Keratinocyte (primary cell): Measurements from ENCODE around the gene BORCS5. TPM values are rescaled to one million over a fixed set of nuclear protein-coding genes. Genes with fewer than 3 reads are reported as not detected.

Experiments used
- DNase-seq: peaks from one replicate; pipeline ENCODE4 v3.0.0-alpha.2; 2011; ENCODE audit warnings: low read depth, missing footprints, low spot score
- FAIRE-seq: peaks from 2 replicates; lab custom pipeline; 2011; peaks lifted over from hg19 to GRCh38; lab: Jason Lieb, UNC
- H2AFZ ChIP-seq: 2 replicates; pipeline ENCODE4 v1.6.0; 2012; ENCODE audit warnings: low read length, control low read depth, inconsistent platforms; ENCODE audit not compliant: control insufficient read depth
- H3K27ac ChIP-seq: 2 replicates; pipeline ENCODE4 v1.5.1; 2011; ENCODE audit warnings: low read length; ENCODE audit not compliant: control insufficient read depth, insufficient read depth
- H3K27me3 ChIP-seq: 3 replicates; pipeline ENCODE4 v1.6.0; 2011; ENCODE audit warnings: low read length; ENCODE audit not compliant: control insufficient read depth, insufficient read depth; ENCODE audit errors: extremely low read depth
- H3K36me3 ChIP-seq, 2 experiments: 2 replicates in 1 of 2; 3 replicates in 1 of 2; pipeline ENCODE4 v1.5.1; 2011; ENCODE audit warnings: low read length in 2 of 2, mild to moderate bottlenecking in 1 of 2; ENCODE audit not compliant: control insufficient read depth in 2 of 2, insufficient read depth in 2 of 2; ENCODE audit errors: extremely low read depth in 1 of 2
- H3K4me1 ChIP-seq: 3 replicates; pipeline ENCODE4 v1.5.1; 2011; ENCODE audit warnings: low read length; ENCODE audit not compliant: control insufficient read depth, insufficient read depth; ENCODE audit errors: extremely low read depth
- H3K4me2 ChIP-seq: 3 replicates; pipeline ENCODE4 v1.6.0; 2011; ENCODE audit warnings: low read depth, low read length; ENCODE audit not compliant: control insufficient read depth, insufficient read depth; ENCODE audit errors: extremely low read depth
- H3K4me3 ChIP-seq, 3 experiments: fragments of 200-600 bp in 1 of 3; sonication (generic) in 1 of 3; 2 replicates in 2 of 3; 3 replicates in 1 of 3; pipeline ENCODE4 v1.5.1; 2011 to 2016; ENCODE audit warnings: low read length in 3 of 3, mild to moderate bottlenecking in 3 of 3, control low read depth in 2 of 3, inconsistent platforms in 1 of 3, low read depth in 1 of 3, mixed read lengths in 1 of 3, mixed run types in 1 of 3, moderate library complexity in 1 of 3; ENCODE audit not compliant: control insufficient read depth in 2 of 3, insufficient read depth in 2 of 3; ENCODE audit errors: extremely low read depth in 1 of 3
- H3K79me2 ChIP-seq: 2 replicates; pipeline ENCODE4 v1.6.0; 2012; ENCODE audit warnings: low read length; ENCODE audit not compliant: control insufficient read depth, insufficient read depth
- H3K9ac ChIP-seq: 3 replicates; pipeline ENCODE4 v1.6.0; 2011; ENCODE audit warnings: low read length; ENCODE audit not compliant: control insufficient read depth, insufficient read depth; ENCODE audit errors: extremely low read depth
- H3K9me1 ChIP-seq: 3 replicates; pipeline ENCODE4 v1.6.0; 2011; ENCODE audit warnings: low read length; ENCODE audit not compliant: control insufficient read depth, insufficient read depth; ENCODE audit errors: extremely low read depth
- H3K9me3 ChIP-seq: 2 replicates; pipeline ENCODE4 v1.5.1; 2012; ENCODE audit warnings: low read depth, low read length; ENCODE audit not compliant: control insufficient read depth
- H4K20me1 ChIP-seq: 3 replicates; pipeline ENCODE4 v1.6.0; 2011; ENCODE audit warnings: low read length; ENCODE audit not compliant: control insufficient read depth, insufficient read depth; ENCODE audit errors: extremely low read depth
- CTCF ChIP-seq, 3 experiments: IDR thresholded peaks in 1 of 3; conservative IDR thresholded peaks in 1 of 3; optimal IDR thresholded peaks in 1 of 3; 2 replicates in 2 of 3; 3 replicates in 1 of 3; pipeline versions ENCODE3 to v1.5.1; 2011; ENCODE audit warnings: low read length in 3 of 3, mild to moderate bottlenecking in 3 of 3, moderate library complexity in 2 of 3, control low read depth in 1 of 3, inconsistent platforms in 1 of 3; ENCODE audit not compliant: insufficient read depth in 2 of 3; ENCODE audit errors: extremely low read depth in 1 of 3
- EZH2 ChIP-seq: IDR thresholded peaks from one replicate; pipeline ENCODE4 v1.6.1; 2012; ENCODE audit warnings: inconsistent platforms, mild to moderate bottlenecking, low read length, moderate library complexity
- dilution Hi-C: fragments of 300-500 bp; cut with MboI; formaldehyde crosslinking; loops from one replicate; pipeline ENCODE4 v1.7.0; 2020; ENCODE audit warnings: low sequenced_read_pairs; ENCODE audit not compliant: extremely low pct_ligation_motif_present
- polyA plus RNA-seq, 5 experiments: library from polyadenylated mRNA; depleted of rRNA in 3 of 5; stranded (reverse) in 3 of 5; stranded (forward) in 1 of 5; unstranded in 1 of 5; fragments of >200 nt; gene quantifications; 1 replicate in 1 of 5; 2 replicates in 3 of 5; 3 replicates in 1 of 5; pipeline versions ENCODE4 v1.2.1 to v1.2.3, GENCODE V29; 2011 to 2012; ENCODE audit warnings: missing spikeins in 2 of 5, low read depth in 1 of 5, low replicate concordance in 1 of 5

BORCS5 gene
- polyA plus RNA-seq, 1 donor (not counting 4 experiments of a cell fraction or from before 2014, with no cell fraction given) = 5.4 TPM

- Histone ChIP-seq H3K4me2 (no peak overlapping the region), H3K4me1 (peaks cover 3% of the 10 kb centered on the region)
These were observed 46.7 kb downstream of the BORCS5 start for GRCh38 chr12:12403264-12404248.

GRCh38 chr12:12404297-12404696 lies 47.4 kb downstream of the BORCS5 start:
- H3K79me2 ChIP-seq = no peaks in the 10 kb centered on the region
- DNase-seq = no peak
- no peak overlapping the region for H3K9ac ChIP-seq
- no peaks in the 10 kb centered on the region for H4K20me1 ChIP-seq
- no peak overlapping the region for H3K4me3 ChIP-seq
- H3K36me3 ChIP-seq = no peaks in the 10 kb centered on the region
- H3K9me3 ChIP-seq = no peaks in the 10 kb centered on the region
- TF ChIP-seq CTCF (optimal IDR thresholded peaks at IDR 0.05 in 1 of 3, IDR thresholded peaks at IDR 0.05 in 1 of 3, conservative IDR thresholded peaks at IDR 0.05 in 1 of 3; ENCODE audit: extremely low read depth in 1 of 3, insufficient read depth in 2 of 3, low read length in 3 of 3) = no peak
- no peak for FAIRE-seq
- no peaks in the 10 kb centered on the region for H3K27me3 ChIP-seq
- H3K4me1 ChIP-seq = no peaks in the 10 kb centered on the region
- no peak overlapping the region for H3K27ac ChIP-seq
- dilution Hi-C loops = no loop called here
- H2AFZ ChIP-seq = no peak overlapping the region
- no peak overlapping the region for H3K4me2 ChIP-seq
- H3K9me1 ChIP-seq = no peaks in the 10 kb centered on the region

More at GRCh38 chr12:12403264-12404248, 46.7 kb downstream of the BORCS5 start:
- dilution Hi-C loops = no loop called here
- DNase-seq (no peak), FAIRE-seq (no peak)
- H2AFZ ChIP-seq = no peak overlapping the region
- no peaks in the 10 kb centered on the region for H3K27me3 ChIP-seq
- TF ChIP-seq EZH2 = no peak
- no peak for TF ChIP-seq CTCF (optimal IDR thresholded peaks at IDR 0.05 in 1 of 3, IDR thresholded peaks at IDR 0.05 in 1 of 3, conservative IDR thresholded peaks at IDR 0.05 in 1 of 3; ENCODE audit: extremely low read depth in 1 of 3, insufficient read depth in 2 of 3, low read length in 3 of 3)
- H3K9ac ChIP-seq = no peak overlapping the region
- H3K9me3 ChIP-seq = no peaks in the 10 kb centered on the region
- no peaks in the 10 kb centered on the region for H4K20me1 ChIP-seq
- no peak overlapping the region for H3K27ac ChIP-seq
- H3K4me3 ChIP-seq = no peak overlapping the region
- H3K9me1 ChIP-seq = no peaks in the 10 kb centered on the region
- H3K36me3 ChIP-seq = no peaks in the 10 kb centered on the region
- no peaks in the 10 kb centered on the region for H3K79me2 ChIP-seq
